Suprapubic skin (tissue), 3 donors: ENCODE data around the gene COL4A4.

Experiments
- CTCF ChIP-seq, 2 donors: fragments of 200-600 bp in 1 of 2; fragments of 450-650 bp in 1 of 2; sonication (generic) in 1 of 2; IDR thresholded peaks; one replicate each; pipeline ENCODE4 v1.5.1; 2016 to 2019; ENCODE audit warnings: antibody characterized with exemption in 2 of 2, mild to moderate bottlenecking in 1 of 2, moderate library complexity in 1 of 2
- POLR2A ChIP-seq, 2 donors: fragments of 450-650 bp; IDR thresholded peaks; one replicate each; pipeline ENCODE4 v1.6.1; 2017; ENCODE audit warnings: antibody characterized with exemption in 2 of 2, mild to moderate bottlenecking in 2 of 2, moderate library complexity in 2 of 2

GRCh38 chr2:227163485-227163997 is 464 bp downstream of the COL4A4 start:
- TF ChIP-seq CTCF (IDR thresholded peaks at IDR 0.05) (no peak), POLR2A (IDR thresholded peaks at IDR 0.05) (no peak)
